Liver (tissue), 9 donors: Measurements from ENCODE around the gene PRKAA1. TPM values are rescaled to one million over a fixed set of nuclear protein-coding genes. Genes with fewer than 3 reads are reported as not detected.

ENCODE experiments used
- DNase-seq: peaks from one replicate; pipeline ENCODE4 v3.0.0-alpha.2; 2017; ENCODE audit warnings: low spot score
- H3K27ac ChIP-seq, 2 donors: one replicate each; pipeline ENCODE4 v1.7.0; 2013; ENCODE audit warnings: inconsistent platforms in 2 of 2, low read length in 2 of 2, control low read depth in 1 of 2, low read depth in 1 of 2, mild to moderate bottlenecking in 1 of 2
- H3K27me3 ChIP-seq, 4 donors: one replicate each; pipeline versions ENCODE4 v1.6.1 to v1.7.0; 2013; ENCODE audit warnings: low read length in 3 of 4, inconsistent platforms in 1 of 4, mild to moderate bottlenecking in 1 of 4, moderate library complexity in 1 of 4; ENCODE audit not compliant: control insufficient read depth in 4 of 4, insufficient read depth in 4 of 4
- H3K36me3 ChIP-seq, 4 donors: one replicate each; pipeline versions ENCODE4 v1.6.1 to v1.7.0; 2013; ENCODE audit warnings: low read length in 3 of 4, mild to moderate bottlenecking in 3 of 4, low read depth in 1 of 4, moderate library complexity in 1 of 4; ENCODE audit not compliant: control insufficient read depth in 4 of 4, insufficient read depth in 3 of 4
- H3K4me1 ChIP-seq, 4 donors: one replicate each; pipeline versions ENCODE4 v1.6.1 to v1.7.0; 2013; ENCODE audit warnings: low read length in 3 of 4, mild to moderate bottlenecking in 3 of 4, moderate library complexity in 1 of 4; ENCODE audit not compliant: control insufficient read depth in 4 of 4, insufficient read depth in 4 of 4
- H3K4me3 ChIP-seq, 3 donors: one replicate each; pipeline versions ENCODE4 v1.6.1 to v1.7.0; 2013; ENCODE audit warnings: low read length in 3 of 3, control low read depth in 1 of 3, low read depth in 1 of 3, mild to moderate bottlenecking in 1 of 3
- H3K9ac ChIP-seq, 2 donors: one replicate each; pipeline ENCODE4 v1.7.0; 2013; ENCODE audit warnings: low read length in 2 of 2, mild to moderate bottlenecking in 2 of 2, moderate library complexity in 2 of 2, control low read depth in 1 of 2, low read depth in 1 of 2
- H3K9me3 ChIP-seq, 4 donors: one replicate each; pipeline versions ENCODE4 v1.6.1 to v1.7.0; 2013; ENCODE audit warnings: low read length in 3 of 4; ENCODE audit not compliant: control insufficient read depth in 4 of 4
- FOXA1 ChIP-seq: IDR thresholded peaks from 2 replicates; pipeline ENCODE4 v1.6.1; 2016; ENCODE audit warnings: antibody characterized with exemption
- FOXA2 ChIP-seq: IDR thresholded peaks from 2 replicates; pipeline ENCODE4 v1.6.1; 2016; ENCODE audit warnings: antibody characterized with exemption
- GABPA ChIP-seq, 2 donors: IDR thresholded peaks in 1 of 2; conservative IDR thresholded peaks in 1 of 2; 2 replicates each; pipeline ENCODE4 v1.6.1; 2016; ENCODE audit warnings: antibody characterized with exemption in 2 of 2, mild to moderate bottlenecking in 1 of 2, moderate library complexity in 1 of 2
- HNF4A ChIP-seq, 2 donors: conservative IDR thresholded peaks; 2 replicates each; pipeline ENCODE4 v1.6.1; 2016; ENCODE audit warnings: antibody characterized with exemption in 2 of 2, mild to moderate bottlenecking in 2 of 2
- HNF4G ChIP-seq: IDR thresholded peaks from 2 replicates; pipeline ENCODE4 v1.6.1; 2016; ENCODE audit warnings: antibody characterized with exemption
- JUND ChIP-seq, 2 donors: IDR thresholded peaks; 2 replicates each; pipeline ENCODE4 v1.6.1; 2016; ENCODE audit warnings: antibody characterized with exemption in 2 of 2
- NR2F2 ChIP-seq: IDR thresholded peaks from 2 replicates; pipeline ENCODE4 v1.6.1; 2016; ENCODE audit warnings: antibody characterized with exemption
- RAD21 ChIP-seq, 2 donors: IDR thresholded peaks; 2 replicates each; pipeline ENCODE4 v1.6.1; 2016; ENCODE audit warnings: antibody characterized with exemption in 2 of 2, mild to moderate bottlenecking in 2 of 2
- REST ChIP-seq: IDR thresholded peaks from 2 replicates; pipeline ENCODE4 v1.6.1; 2016; ENCODE audit warnings: antibody characterized with exemption, mild to moderate bottlenecking
- RXRA ChIP-seq, 2 donors: IDR thresholded peaks; 2 replicates each; pipeline ENCODE4 v1.6.1; 2017 to 2018; ENCODE audit warnings: antibody characterized with exemption in 2 of 2, mild to moderate bottlenecking in 1 of 2
- SP1 ChIP-seq: IDR thresholded peaks from 2 replicates; pipeline ENCODE4 v1.6.1; 2018; ENCODE audit warnings: antibody characterized with exemption, mild to moderate bottlenecking
- TAF1 ChIP-seq: conservative IDR thresholded peaks from 2 replicates; pipeline ENCODE4 v1.6.1; 2016; ENCODE audit warnings: antibody characterized with exemption, mild to moderate bottlenecking
- YY1 ChIP-seq: IDR thresholded peaks from 2 replicates; pipeline ENCODE4 v1.6.1; 2016; ENCODE audit warnings: antibody characterized with exemption, mild to moderate bottlenecking
- WGBS: extraction: QIAGEN DNeasy Blood & Tissue Kit; methylation state at CpG from one replicate; pipeline ENCODE4 v1.1.7; 2013; 5-methylcytosine and 5-hydroxymethylcytosine counted together
- polyA plus RNA-seq, 2 donors: library from polyadenylated mRNA; stranded (reverse) in 1 of 2; unstranded in 1 of 2; fragments of 200-250 nt in 1 of 2; fragments of >200 nt in 1 of 2; fragmentation: Nextera tagmentation in 1 of 2; extraction: Ambion mirVana in 1 of 2; gene quantifications; one replicate each; pipeline versions ENCODE4 v1.2.1 to v1.2.3, GENCODE V29; 2013 to 2015
- total RNA-seq, 2 donors: library from RNA; depleted of rRNA; stranded (reverse); fragments of >200 nt; gene quantifications; one replicate each; pipeline ENCODE4 v1.2.3, GENCODE V29; 2014
- TF ChIP-seq, protein P1 (sequence below): IDR thresholded peaks from 2 replicates; pipeline ENCODE4 v1.6.1; 2016; ENCODE audit warnings: antibody characterized with exemption
- TF ChIP-seq, protein P2 (sequence below): IDR thresholded peaks from 2 replicates; pipeline ENCODE4 v1.6.1; 2016; ENCODE audit warnings: antibody characterized with exemption
- TF ChIP-seq, protein P3 (sequence below): fragments of 150-350 bp; IDR thresholded peaks from 2 replicates; pipeline ENCODE4 v1.5.1; 2017; ENCODE audit warnings: improper control_type of control experiment, low read depth, low read length; ENCODE audit not compliant: missing input control
- donor health status: healthy.
- donor health status: healthy.
- donor health status: healthy.
- donor health status: healthy.
- donor health status: healthy.

Gene PRKAA1
- total and polyA plus RNA-seq, 4 donors: 23.7 to 105 (median 42.4) TPM

- TF ChIP-seq, protein P1, sequence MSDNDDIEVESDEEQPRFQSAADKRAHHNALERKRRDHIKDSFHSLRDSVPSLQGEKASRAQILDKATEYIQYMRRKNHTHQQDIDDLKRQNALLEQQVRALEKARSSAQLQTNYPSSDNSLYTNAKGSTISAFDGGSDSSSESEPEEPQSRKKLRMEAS: no peak
- TF ChIP-seq JUND (IDR thresholded peaks at IDR 0.05) (no peak), TAF1 (no peak), SP1 (no peak), HNF4G (no peak), HNF4A (conservative IDR thresholded peaks at IDR 0.05) (no peak), RAD21 (IDR thresholded peaks at IDR 0.05) (no peak), NR2F2 (no peak), FOXA1 (no peak)
- TF ChIP-seq, protein P2, sequence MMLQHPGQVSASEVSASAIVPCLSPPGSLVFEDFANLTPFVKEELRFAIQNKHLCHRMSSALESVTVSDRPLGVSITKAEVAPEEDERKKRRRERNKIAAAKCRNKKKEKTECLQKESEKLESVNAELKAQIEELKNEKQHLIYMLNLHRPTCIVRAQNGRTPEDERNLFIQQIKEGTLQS: no peak
- TF ChIP-seq, protein P3, sequence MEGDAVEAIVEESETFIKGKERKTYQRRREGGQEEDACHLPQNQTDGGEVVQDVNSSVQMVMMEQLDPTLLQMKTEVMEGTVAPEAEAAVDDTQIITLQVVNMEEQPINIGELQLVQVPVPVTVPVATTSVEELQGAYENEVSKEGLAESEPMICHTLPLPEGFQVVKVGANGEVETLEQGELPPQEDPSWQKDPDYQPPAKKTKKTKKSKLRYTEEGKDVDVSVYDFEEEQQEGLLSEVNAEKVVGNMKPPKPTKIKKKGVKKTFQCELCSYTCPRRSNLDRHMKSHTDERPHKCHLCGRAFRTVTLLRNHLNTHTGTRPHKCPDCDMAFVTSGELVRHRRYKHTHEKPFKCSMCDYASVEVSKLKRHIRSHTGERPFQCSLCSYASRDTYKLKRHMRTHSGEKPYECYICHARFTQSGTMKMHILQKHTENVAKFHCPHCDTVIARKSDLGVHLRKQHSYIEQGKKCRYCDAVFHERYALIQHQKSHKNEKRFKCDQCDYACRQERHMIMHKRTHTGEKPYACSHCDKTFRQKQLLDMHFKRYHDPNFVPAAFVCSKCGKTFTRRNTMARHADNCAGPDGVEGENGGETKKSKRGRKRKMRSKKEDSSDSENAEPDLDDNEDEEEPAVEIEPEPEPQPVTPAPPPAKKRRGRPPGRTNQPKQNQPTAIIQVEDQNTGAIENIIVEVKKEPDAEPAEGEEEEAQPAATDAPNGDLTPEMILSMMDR: no peak
- peaks cover 0 to 20% (median 10%) of the 10 kb centered on the region in 4 donors for H3K4me1 ChIP-seq
- peaks cover 13 to 61% (median 53%) of the 10 kb centered on the region in 4 donors for H3K36me3 ChIP-seq
- H3K4me3 ChIP-seq: no peak overlapping the region
- H3K9me3 ChIP-seq: no peaks in the 10 kb centered on the region
- 84% methylated on average over 4 of the region's 4 CpGs for WGBS
- DNase-seq: no peak
- no peak overlapping the region for H3K9ac ChIP-seq
- H3K27ac ChIP-seq: no peak overlapping the region
- H3K27me3 ChIP-seq: no peaks in the 10 kb centered on the region
Measured at GRCh38 chr5:40832345-40832744, 34.2 kb upstream of the PRKAA1 start.

DNA sequence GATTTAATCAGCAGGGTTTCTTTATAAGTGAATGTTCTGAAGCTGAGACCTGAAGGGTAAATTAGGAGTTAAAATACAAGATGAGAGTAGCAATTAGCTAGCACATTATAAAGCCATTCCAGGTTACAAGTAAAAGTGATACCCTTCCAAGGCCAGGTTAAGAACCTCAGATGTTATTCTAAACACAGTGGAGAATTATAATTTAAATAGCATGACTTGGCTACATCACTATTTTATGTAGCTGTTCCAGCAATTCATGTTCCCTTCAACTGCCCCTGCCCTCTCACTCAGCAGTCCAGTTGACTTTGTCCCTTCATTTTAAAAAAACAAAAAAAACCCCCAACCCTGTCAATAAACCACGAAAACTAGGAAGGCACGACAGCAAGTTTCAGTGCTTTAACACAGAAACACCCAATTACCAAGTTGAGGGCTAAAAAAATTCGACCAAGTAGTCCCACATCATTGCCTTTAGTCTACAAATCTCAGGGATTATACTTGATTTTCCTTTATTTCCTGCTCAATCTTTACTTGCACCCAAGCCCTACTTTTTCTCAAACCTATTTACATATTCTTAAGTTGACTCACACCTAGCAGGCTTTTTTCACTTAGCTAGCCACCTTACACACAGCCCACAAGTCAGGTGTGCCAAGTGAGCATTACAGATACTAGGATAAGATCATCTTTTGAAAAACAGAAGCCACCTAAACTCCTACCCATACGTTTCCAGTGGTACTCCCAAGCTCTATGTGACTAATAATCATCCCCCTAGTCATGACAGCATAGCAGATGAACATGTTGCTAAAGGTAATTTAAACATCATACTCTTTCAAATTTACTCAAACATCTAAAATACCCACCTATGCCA, 33.4 kb upstream of the PRKAA1 start:
- Histone ChIP-seq H3K36me3 (peaks cover 19 to 67% (median 58%) of the 10 kb centered on the region in 4 donors), H3K27ac (no peak overlapping the region), H3K9me3 (no peaks in the 10 kb centered on the region), H3K4me1 (peaks cover 0 to 20% (median 10%) of the 10 kb centered on the region in 4 donors), H3K4me3 (no peak overlapping the region), H3K27me3 (no peaks in the 10 kb centered on the region), H3K9ac (no peak overlapping the region)
- no peak for TF ChIP-seq FOXA2
- 71% methylated on average over 4 of the region's 4 CpGs for WGBS
- no peak for DNase-seq

GRCh38 chr5:40829748-40830533, 31.8 kb upstream of the PRKAA1 start:
- 97% methylated on average over 13 of the region's 13 CpGs for WGBS
- TF ChIP-seq, protein P3: no peak
- TF ChIP-seq RXRA (IDR thresholded peaks at IDR 0.05): no peak
- no peak for TF ChIP-seq JUND (IDR thresholded peaks at IDR 0.05)
- no peak for TF ChIP-seq RAD21 (IDR thresholded peaks at IDR 0.05)
- TF ChIP-seq NR2F2: no peak
- TF ChIP-seq, protein P1: no peak
- TF ChIP-seq SP1: no peak
- TF ChIP-seq REST: no peak
- TF ChIP-seq GABPA (IDR thresholded peaks at IDR 0.05 in 1 of 2, conservative IDR thresholded peaks at IDR 0.05 in 1 of 2): no peak
- no peak for TF ChIP-seq YY1
- TF ChIP-seq FOXA1: no peak
- no peak for TF ChIP-seq TAF1
- no peaks in the 10 kb centered on the region for H3K27me3 ChIP-seq
- H3K4me1 ChIP-seq: peaks cover 0 to 14% (median 10%) of the 10 kb centered on the region in 4 donors
- H3K9ac ChIP-seq: no peak overlapping the region
- no peak for DNase-seq
- no peak overlapping the region for H3K27ac ChIP-seq
- no peaks in the 10 kb centered on the region for H3K9me3 ChIP-seq
- no peak overlapping the region for H3K4me3 ChIP-seq
- H3K36me3 ChIP-seq: peaks cover 20 to 71% (median 61%) of the 10 kb centered on the region in 4 donors
